Measurements from ENCODE around the gene LIPC.
A peak's percentile ranks its signal among the peaks of the same experiment; 100 is the strongest.

The LIPC gene

DNA sequence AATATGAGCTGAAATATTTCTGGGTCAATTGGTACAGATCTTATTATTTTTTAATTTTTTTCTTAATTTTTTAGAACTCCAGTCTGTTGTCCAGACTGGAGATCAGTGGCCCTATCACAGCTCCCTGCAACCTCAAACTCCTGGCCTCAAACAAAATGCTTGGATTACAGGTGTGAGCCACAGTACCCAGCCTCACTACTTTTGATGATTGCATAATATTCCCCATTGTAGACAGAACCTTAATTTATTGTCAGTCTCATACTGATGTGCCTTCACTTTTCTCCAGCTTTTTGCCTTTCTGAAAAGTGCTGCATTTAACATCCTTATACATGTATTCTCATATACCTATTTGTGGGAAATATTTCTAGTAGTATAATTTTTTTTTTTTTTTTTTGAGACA, 144.9 kb downstream of the LIPC start:
- Mint-ChIP-seq H3K27me3 (no peaks in the 10 kb centered on the region), H3K27ac (no peak overlapping the region), H3K4me3 (no peak overlapping the region), H3K4me1 (ENCODE audit: low read depth) (peaks cover 6% of the 10 kb centered on the region), H3K36me3 (ENCODE audit: low read depth) (no peaks in the 10 kb centered on the region), H3K9me3 (no peaks in the 10 kb centered on the region)
- no peak for DNase-seq

DNA sequence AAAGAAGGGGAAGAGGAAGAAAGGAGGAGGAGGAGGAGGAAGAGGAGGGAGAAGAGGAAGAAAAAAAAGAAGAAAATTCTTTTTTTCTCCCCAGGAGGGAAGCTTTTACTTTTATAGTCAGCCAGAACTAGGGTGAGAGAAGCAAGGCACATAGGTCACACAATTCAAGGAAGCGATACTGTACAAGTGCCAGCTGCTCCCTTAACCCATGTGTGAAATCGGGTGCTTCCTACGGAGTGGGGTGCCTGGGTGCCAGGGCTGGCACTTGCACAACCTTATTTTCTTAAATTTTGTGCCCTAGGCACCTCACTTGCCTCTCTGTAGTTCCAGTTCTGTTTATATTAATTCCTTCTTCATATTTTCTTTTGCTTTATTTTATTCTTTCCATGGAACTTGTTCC, 150.4 kb downstream of the LIPC start:
- DNase-seq = no peak
- peaks cover 5% of the 10 kb centered on the region for H3K9me3 Mint-ChIP-seq
- peaks cover 9% of the 10 kb centered on the region for H3K4me1 Mint-ChIP-seq (ENCODE audit: low read depth)
- peaks cover 14% of the 10 kb centered on the region for H3K27me3 Mint-ChIP-seq
- no peak overlapping the region for H3K4me3 Mint-ChIP-seq
- no peak overlapping the region for H3K27ac Mint-ChIP-seq
- no peaks in the 10 kb centered on the region for H3K36me3 Mint-ChIP-seq (ENCODE audit: low read depth)

DNA sequence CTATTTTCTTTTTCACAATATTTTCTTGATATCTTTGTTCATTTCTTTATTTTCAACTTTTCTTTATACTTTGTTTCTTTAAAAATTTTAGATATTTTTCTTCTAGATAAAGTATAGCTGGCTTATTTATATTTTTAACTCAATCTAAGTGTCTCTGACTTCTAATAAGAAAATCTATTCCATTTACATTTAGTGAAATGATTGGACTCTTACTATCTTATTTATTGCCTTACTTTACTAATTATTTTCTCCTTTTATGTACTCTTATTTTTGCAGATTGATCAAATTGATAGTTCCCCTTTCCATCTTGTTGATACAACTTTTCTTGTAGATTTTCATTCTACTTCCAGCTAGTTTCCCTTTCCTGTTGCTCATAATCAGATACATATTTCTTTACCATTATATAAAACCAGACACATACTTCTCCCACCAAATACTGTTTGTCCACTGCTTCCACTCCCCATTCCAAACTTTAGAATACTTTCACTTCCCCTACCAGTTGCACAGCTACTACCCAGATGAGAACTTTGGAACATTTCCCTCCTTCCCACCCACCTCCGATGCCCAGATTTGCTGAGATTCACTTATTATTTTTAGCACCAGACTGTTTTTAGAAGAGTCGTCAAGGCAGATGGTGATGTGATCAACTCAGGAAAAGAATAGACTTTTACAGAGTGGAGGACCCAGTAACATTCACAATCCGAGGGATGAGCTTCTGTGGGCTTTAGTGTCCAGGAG, 151.5 kb downstream of the LIPC start:
- DNase-seq = no peak
- peaks cover 5% of the 10 kb centered on the region for H3K9me3 Mint-ChIP-seq
- H3K36me3 Mint-ChIP-seq (ENCODE audit: low read depth) = no peaks in the 10 kb centered on the region
- H3K27ac Mint-ChIP-seq = no peak overlapping the region
- peaks cover 14% of the 10 kb centered on the region for H3K27me3 Mint-ChIP-seq
- peaks cover 9% of the 10 kb centered on the region for H3K4me1 Mint-ChIP-seq (ENCODE audit: low read depth)
- H3K4me3 Mint-ChIP-seq = no peak overlapping the region

DNA sequence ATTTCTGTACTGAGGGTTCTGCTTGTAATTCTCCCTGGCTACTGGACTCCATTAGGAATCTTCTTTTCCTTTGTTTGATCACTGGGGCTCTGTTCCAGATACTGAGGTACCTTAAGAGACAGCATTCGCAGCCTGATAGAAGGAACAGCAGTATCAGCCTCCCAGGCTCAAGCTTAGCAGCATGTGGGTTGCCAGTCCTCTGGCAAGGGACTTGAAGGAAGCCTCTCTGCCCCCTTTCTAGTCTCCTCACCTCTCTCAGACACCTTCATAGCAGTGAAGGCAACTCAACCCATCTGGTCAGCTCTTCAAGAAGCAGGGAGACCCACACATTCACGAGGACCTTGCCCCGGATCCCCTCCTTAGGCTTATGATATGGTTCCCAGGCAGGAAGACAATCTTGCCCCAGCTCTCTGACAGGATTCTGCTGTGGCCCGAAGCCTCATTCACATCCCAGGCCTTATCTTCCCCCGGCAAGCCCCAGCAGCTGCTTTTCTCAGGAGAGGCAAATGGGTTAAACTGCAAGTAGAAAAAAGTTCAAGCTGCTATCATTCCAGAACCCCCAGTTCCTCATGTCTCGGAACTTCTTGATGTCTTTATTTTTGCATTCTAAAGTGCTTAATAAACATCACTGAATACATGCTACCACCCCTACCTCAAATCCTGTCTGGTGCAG, 153.1 kb downstream of the LIPC start:
- Mint-ChIP-seq H3K27ac (no peak overlapping the region), H3K36me3 (ENCODE audit: low read depth) (no peaks in the 10 kb centered on the region), H3K4me1 (ENCODE audit: low read depth) (peaks cover 9% of the 10 kb centered on the region), H3K9me3 (peaks cover 5% of the 10 kb centered on the region), H3K4me3 (no peak overlapping the region), H3K27me3 (peaks cover 14% of the 10 kb centered on the region)
- DNase-seq = no peak

DNA sequence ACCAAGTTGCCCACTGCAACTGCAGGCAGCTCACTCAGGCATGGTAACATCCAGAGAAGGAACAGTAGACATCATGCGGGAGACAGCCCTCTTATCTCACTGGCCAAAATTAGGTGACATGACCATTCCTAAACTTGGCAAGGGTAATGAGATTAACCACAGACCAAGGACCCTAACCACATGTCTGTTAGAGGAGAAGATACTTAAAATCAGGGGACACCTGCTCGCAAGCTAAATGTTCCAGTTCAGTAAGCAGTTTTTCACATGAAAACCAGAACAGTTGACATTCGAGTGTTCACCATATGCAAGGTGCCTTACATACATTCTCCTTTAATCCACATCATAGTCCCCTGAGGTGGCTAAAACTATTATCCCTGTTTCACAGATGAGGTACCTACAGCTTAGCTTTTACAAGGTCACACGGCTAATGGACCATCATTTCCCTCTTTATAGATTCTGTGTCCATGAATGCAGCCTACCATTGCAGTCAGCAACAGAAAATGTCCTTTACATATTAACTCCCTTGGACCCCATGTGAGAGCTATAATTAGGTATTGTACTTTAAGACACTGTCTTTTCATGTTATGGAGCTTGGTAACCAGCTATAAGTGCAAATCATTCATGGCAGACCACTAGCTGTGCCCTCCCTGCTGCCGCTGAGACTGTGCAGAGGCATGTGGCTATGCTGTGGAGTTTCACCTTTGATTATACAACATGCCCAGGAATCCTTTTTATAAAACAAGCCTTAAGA, 154.1 kb downstream of the LIPC start:
- H3K27ac Mint-ChIP-seq = no peak overlapping the region
- H3K36me3 Mint-ChIP-seq (ENCODE audit: low read depth) = no peaks in the 10 kb centered on the region
- H3K4me1 Mint-ChIP-seq (ENCODE audit: low read depth) = peaks cover 9% of the 10 kb centered on the region
- no peak for DNase-seq
- H3K9me3 Mint-ChIP-seq = peaks cover 5% of the 10 kb centered on the region
- H3K4me3 Mint-ChIP-seq = no peak overlapping the region
- H3K27me3 Mint-ChIP-seq = peaks cover 14% of the 10 kb centered on the region

DNA sequence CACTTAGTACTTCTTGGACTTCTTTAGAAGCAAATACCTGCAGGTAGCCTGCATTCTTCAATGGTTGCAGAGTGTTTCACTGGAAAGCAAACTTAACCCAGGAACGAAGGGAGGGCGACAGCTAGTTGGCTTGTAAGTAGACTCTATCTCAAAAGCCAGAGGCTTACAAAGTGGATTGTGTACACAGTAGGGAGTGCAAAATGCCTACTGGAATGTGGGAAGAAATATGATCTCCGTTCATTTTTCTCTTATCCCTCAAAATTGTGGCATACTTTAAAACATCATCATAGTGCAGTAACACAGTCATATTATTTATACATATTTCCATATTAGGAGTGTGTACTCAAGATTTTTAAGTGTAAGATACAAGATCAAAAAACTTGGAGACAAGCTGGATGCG, 155.7 kb downstream of the LIPC start:
- DNase-seq = no peak
- Mint-ChIP-seq H3K36me3 (ENCODE audit: low read depth) (peaks cover 7% of the 10 kb centered on the region), H3K4me3 (no peak overlapping the region), H3K27ac (no peak overlapping the region), H3K4me1 (ENCODE audit: low read depth) (peaks cover 9% of the 10 kb centered on the region), H3K9me3 (peaks cover 5% of the 10 kb centered on the region), H3K27me3 (peaks cover 14% of the 10 kb centered on the region)

DNA sequence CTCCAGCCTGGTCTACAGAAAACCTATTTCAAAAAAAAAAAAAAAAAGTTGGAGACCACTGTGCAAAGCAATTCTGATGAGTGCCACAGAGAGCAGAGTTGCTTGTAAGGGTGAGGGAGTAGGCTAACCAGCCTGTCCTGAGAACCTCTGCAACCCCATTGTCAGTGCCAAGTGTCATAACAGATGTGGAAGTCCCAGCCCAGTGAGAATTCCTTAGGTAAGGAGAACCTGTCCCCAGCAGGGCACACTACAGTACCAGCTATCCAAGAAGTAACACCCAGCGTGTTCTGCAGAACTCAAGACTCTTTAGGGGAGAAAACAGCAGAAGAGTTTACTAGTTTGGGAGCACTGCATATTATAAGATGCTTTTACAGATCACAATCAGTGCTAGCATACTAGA, 156.3 kb downstream of the LIPC start:
- DNase-seq = no peak
- H3K27me3 Mint-ChIP-seq = peaks cover 14% of the 10 kb centered on the region
- no peak overlapping the region for H3K27ac Mint-ChIP-seq
- peaks cover 5% of the 10 kb centered on the region for H3K9me3 Mint-ChIP-seq
- H3K4me3 Mint-ChIP-seq = no peak overlapping the region
- peaks cover 9% of the 10 kb centered on the region for H3K4me1 Mint-ChIP-seq (ENCODE audit: low read depth)
- H3K36me3 Mint-ChIP-seq (ENCODE audit: low read depth) = peaks cover 8% of the 10 kb centered on the region

DNA sequence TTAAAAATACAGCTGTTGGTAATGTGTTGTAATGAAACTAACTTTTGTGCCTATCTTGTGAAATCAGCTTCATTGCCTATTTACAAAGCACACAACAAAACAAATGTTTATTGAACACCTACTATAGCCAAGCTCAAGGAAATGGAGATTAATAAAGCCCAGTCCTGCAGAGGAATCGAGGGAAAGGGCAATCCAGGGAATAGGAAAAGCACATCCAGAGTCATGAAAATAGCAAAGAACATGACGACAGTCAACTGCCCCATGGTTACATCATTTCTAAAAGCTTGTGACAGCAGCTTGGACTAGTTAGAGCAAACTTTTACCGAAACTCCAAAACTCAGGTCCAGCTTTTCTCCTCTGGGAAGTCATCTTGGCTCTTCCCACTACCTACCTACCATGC, 157.3 kb downstream of the LIPC start:
- Mint-ChIP-seq H3K27me3 (peaks cover 9% of the 10 kb centered on the region), H3K4me1 (ENCODE audit: low read depth) (peaks cover 15% of the 10 kb centered on the region), H3K36me3 (ENCODE audit: low read depth) (peaks cover 18% of the 10 kb centered on the region), H3K4me3 (no peak overlapping the region), H3K27ac (no peak overlapping the region), H3K9me3 (no peaks in the 10 kb centered on the region)
- no peak for DNase-seq

DNA sequence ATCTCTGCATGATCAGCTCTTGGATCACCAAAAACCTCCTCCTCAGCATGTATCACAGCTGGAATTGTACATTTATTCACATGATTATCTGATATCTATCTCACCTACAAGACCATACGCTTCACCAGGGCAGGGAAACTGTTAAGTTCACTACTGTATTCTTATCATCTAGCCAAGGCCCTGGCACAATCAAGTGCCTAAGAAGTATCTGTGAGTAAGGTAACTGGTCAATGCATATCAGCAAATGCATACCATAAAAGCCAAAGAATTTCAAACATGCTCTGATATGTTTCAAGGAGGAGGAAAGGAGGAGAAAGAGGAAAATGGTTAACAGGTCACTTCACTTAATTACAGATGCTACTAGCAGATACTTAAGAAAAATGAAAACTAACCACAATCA, 158.4 kb downstream of the LIPC start:
- Mint-ChIP-seq H3K4me3 (no peak overlapping the region), H3K4me1 (ENCODE audit: low read depth) (peaks cover 19% of the 10 kb centered on the region), H3K9me3 (no peaks in the 10 kb centered on the region), H3K27me3 (peaks cover 2% of the 10 kb centered on the region), H3K36me3 (ENCODE audit: low read depth) (peaks cover 25% of the 10 kb centered on the region), H3K27ac (no peak overlapping the region)
- DNase-seq = no peak

DNA sequence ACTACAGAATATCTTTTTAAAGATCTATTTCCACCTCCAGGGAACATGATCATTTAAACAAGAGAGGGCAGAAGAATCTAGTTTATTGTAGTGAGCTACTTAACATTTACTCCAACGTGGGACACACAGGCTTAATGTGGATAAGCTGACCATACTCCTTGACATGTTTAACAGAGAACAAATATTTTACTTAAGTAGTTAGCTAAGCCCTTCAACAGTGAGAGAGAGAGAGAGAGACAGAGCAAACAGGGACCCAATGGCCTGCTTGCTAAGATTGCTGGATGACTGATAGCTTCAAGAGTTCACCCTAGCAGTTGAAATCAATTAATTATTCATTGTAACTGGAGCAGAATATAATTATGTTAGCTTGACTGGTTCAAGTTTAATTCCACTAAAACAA, 159.1 kb downstream of the LIPC start:
- no peaks in the 10 kb centered on the region for H3K9me3 Mint-ChIP-seq
- H3K4me3 Mint-ChIP-seq = no peak overlapping the region
- DNase-seq = no peak
- H3K4me1 Mint-ChIP-seq (ENCODE audit: low read depth) = peaks cover 17% of the 10 kb centered on the region
- no peak overlapping the region for H3K27ac Mint-ChIP-seq
- H3K36me3 Mint-ChIP-seq (ENCODE audit: low read depth) = peaks cover 32% of the 10 kb centered on the region
- no peaks in the 10 kb centered on the region for H3K27me3 Mint-ChIP-seq

DNA sequence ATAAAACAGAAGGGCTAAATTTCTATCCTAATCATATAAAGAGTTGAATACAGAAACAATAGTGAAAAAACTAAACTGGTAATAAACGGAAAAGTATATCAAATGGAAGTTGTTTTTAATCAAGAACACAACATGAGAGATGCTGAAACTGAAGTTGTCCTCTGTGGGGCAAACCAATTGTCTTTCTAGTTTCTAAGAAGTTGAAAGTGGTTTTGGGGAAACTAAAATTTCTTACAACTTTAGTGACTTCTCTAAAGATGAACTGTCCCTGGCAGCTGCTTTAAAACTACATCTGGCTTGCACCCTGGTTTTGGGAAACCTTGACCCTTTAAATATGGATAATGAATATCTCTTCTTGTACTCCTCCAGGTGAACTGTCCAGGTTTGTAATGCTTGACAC, 162.1 kb downstream of the LIPC start:
- H3K4me3 Mint-ChIP-seq = no peak overlapping the region
- no peaks in the 10 kb centered on the region for H3K27me3 Mint-ChIP-seq
- H3K36me3 Mint-ChIP-seq (ENCODE audit: low read depth) = peaks cover 55% of the 10 kb centered on the region
- H3K27ac Mint-ChIP-seq = peak overlapping the region; percentile 67
- no peaks in the 10 kb centered on the region for H3K9me3 Mint-ChIP-seq
- DNase-seq = no peak
- H3K4me1 Mint-ChIP-seq (ENCODE audit: low read depth) = peaks cover 17% of the 10 kb centered on the region

DNA sequence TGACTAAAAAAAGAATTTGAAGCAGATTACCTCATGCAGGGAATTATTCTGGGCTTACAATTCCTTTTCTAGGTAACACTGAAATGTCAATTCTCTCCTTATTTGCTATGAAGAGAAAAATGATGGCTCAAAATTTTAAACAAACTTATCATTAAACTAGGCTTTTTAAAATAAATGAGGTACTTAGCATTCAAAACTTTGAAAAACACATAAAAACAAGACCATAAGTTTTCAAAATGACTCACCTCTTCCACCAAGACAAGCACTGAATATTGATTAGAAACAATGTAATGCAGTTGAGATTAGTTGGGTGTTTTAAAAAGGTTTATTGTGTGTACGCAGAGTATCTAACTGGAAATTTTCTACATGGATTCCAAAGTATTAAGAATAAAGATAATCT, 163.1 kb downstream of the LIPC start:
- no peak overlapping the region for H3K4me3 Mint-ChIP-seq
- peaks cover 59% of the 10 kb centered on the region for H3K36me3 Mint-ChIP-seq (ENCODE audit: low read depth)
- no peaks in the 10 kb centered on the region for H3K27me3 Mint-ChIP-seq
- no peak for DNase-seq
- H3K4me1 Mint-ChIP-seq (ENCODE audit: low read depth) = peaks cover 17% of the 10 kb centered on the region
- H3K27ac Mint-ChIP-seq = no peak overlapping the region
- no peaks in the 10 kb centered on the region for H3K9me3 Mint-ChIP-seq

DNA sequence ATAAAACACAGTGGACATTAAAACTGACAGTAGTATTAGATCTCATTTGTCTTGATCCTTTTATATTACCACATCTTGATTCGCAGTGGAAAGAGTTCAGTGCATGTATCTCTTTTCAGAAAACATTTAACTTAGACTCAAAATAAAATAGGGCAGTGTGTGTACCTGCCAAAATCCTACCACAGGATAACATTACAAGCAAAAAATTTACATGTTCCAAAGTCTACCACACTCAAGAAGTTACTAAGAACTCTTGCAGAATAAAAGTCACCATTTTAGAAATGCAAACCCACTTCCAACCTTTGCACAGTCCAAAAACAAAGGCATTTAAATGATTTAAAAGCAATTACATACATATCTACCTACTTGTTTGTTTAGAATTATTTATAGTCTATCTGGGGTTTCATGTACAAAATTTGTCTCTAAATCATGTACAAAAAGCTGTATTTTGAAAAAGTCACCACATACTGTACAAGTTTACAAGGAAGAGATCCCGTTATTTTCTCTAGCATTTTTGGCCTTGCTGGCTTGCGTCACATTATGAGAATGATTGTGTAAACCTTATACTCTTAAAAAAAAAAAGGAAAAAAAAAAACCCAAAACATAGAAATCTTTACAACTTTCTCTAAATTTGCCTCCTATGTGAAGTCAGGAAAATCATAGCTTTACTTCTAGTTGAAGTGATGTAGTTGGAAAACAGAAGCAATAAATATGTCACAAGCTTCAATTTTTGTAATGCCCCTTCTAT, 163.9 kb downstream of the LIPC start:
- Mint-ChIP-seq H3K4me3 (no peak overlapping the region), H3K36me3 (ENCODE audit: low read depth) (peaks cover 62% of the 10 kb centered on the region), H3K9me3 (no peaks in the 10 kb centered on the region), H3K4me1 (ENCODE audit: low read depth) (peaks cover 17% of the 10 kb centered on the region), H3K27ac (no peak overlapping the region), H3K27me3 (no peaks in the 10 kb centered on the region)
- DNase-seq = no peak

DNA sequence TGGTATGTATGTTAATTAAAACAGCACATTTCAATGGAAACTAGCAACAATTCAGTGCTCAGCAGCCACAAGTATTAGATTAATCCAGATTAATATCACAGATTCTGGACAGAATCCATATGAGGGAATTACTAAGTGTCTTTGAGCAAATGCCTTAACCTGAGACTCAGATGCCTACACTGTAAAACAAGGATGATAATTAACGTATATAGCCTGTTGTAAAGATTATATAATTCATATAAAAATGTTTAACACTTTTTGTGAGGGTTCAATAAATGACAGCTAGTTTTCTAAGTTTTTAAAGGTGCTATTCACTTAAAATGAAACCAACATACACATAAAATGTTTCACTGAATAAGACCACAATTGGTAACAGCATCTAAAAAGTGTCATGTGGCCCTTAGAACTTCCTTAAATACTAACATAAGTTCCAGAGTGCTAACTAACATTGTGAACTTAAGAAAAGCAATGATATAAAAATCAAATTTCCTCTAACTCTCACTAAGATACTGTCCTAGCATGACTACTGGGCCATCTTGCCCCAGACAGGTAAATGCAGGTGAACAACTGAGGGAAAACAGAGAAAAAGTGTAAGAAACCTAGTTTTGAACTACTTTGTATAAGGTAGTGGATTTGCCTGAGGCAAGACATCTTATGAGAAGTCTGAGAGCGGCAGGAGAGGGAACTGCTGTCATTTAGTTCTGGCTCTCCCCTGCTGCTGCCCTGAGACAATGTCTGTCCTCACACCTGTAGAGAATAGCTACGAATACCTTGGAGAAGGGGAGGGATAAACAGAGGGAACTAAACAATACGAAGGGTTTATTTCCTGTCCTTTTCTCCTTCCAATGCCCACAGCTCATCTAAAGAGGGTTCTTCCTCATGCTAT, 166.4 kb downstream of the LIPC start:
- Mint-ChIP-seq H3K9me3 (no peaks in the 10 kb centered on the region), H3K27me3 (no peaks in the 10 kb centered on the region), H3K4me1 (ENCODE audit: low read depth) (peaks cover 17% of the 10 kb centered on the region), H3K36me3 (ENCODE audit: low read depth) (peaks cover 70% of the 10 kb centered on the region), H3K4me3 (no peak overlapping the region), H3K27ac (no peak overlapping the region)
- DNase-seq = no peak
